B cell (primary cell): ENCODE data around the gene NBPF4.
"Not testable (repeated sequence)": the region's sequence is repeated elsewhere in the genome, so short reads cannot be mapped to it uniquely, and the experiment has no call there.

ENCODE experiments used
- CTCF ChIP-seq: fragments of 200-600 bp; IDR thresholded peaks from one replicate; pipeline ENCODE4 v1.8.0; 2022; ENCODE audit warnings: antibody characterized with exemption, mild to moderate bottlenecking
- EZH2 ChIP-seq: IDR thresholded peaks from 2 replicates; pipeline ENCODE4 v1.6.1; 2012; ENCODE audit warnings: borderline replicate concordance, low read depth, mild to moderate bottlenecking, moderate library complexity, low read length; ENCODE audit not compliant: insufficient read depth, poor library complexity, severe bottlenecking

GRCh38 chr1:108227772-108228171, 16.1 kb downstream of the NBPF4 start:
- not testable (repeated sequence) for TF ChIP-seq CTCF, EZH2
